Endothelial cell of umbilical vein (primary cell): Measurements from ENCODE around the gene CHURC1. TPM values are rescaled to one million over a fixed set of nuclear protein-coding genes. Genes with fewer than 3 reads are reported as not detected.

ENCODE experiments used
- BruUV-seq: library from RNA; stranded (reverse); fragments of 400-500 nt; replicated peaks from 2 replicates; lab custom pipeline; 2021; lab: Mats Ljungman, UMichigan
- CTCF ChIA-PET: fragments of 300-600, 350-600 bp; sonication (Branson Sonifier 250); formaldehyde crosslinking; loops from one replicate; lab custom pipeline; 2021; ENCODE audit warnings: antibody characterized with exemption, inconsistent platforms; lab: Charles Lee
- POLR2A ChIA-PET: fragments of 300-600, 350-600 bp; sonication (Branson Sonifier 250); formaldehyde crosslinking; loops from one replicate; lab custom pipeline; 2021; ENCODE audit warnings: antibody characterized with exemption, inconsistent platforms; lab: Charles Lee
- DNase-seq: peaks from one replicate; pipeline ENCODE4 v3.0.0-alpha.2; 2011; ENCODE audit warnings: low read depth, low spot score
- FAIRE-seq: peaks from 2 replicates; lab custom pipeline; 2011; peaks lifted over from hg19 to GRCh38; lab: Jason Lieb, UNC
- H2AFZ ChIP-seq: 2 replicates; pipeline ENCODE4 v1.6.0; 2012; ENCODE audit warnings: low read depth, low read length, control low read depth, inconsistent platforms
- H3K27ac ChIP-seq: 2 replicates; pipeline ENCODE4 v1.5.1; 2011; ENCODE audit warnings: low read depth, mild to moderate bottlenecking, control low read depth, low read length, moderate library complexity; ENCODE audit not compliant: insufficient read depth
- H3K27me3 ChIP-seq, 2 experiments: 2 replicates each; pipeline versions ENCODE4 v1.6.0 to v1.6.1; 2011; ENCODE audit warnings: low read length in 2 of 2, mixed read lengths in 1 of 2; ENCODE audit not compliant: control insufficient read depth in 2 of 2, insufficient read depth in 2 of 2
- H3K36me3 ChIP-seq, 2 experiments: 2 replicates in 1 of 2; 3 replicates in 1 of 2; pipeline ENCODE4 v1.5.1; 2011; ENCODE audit warnings: low read length in 2 of 2, mild to moderate bottlenecking in 1 of 2, moderate library complexity in 1 of 2; ENCODE audit not compliant: control insufficient read depth in 2 of 2, insufficient read depth in 2 of 2; ENCODE audit errors: extremely low read depth in 1 of 2
- H3K4me1 ChIP-seq: 3 replicates; pipeline ENCODE4 v1.5.1; 2011; ENCODE audit warnings: mild to moderate bottlenecking, low read length; ENCODE audit not compliant: control insufficient read depth, insufficient read depth; ENCODE audit errors: extremely low read depth
- H3K4me2 ChIP-seq: 2 replicates; pipeline ENCODE4 v1.6.1; 2011; ENCODE audit warnings: low read length, control low read depth, mixed read lengths; ENCODE audit not compliant: insufficient read depth
- H3K4me3 ChIP-seq, 3 experiments: fragments of 200-600 bp in 1 of 3; sonication (generic), shearing (Covaris generic) in 1 of 3; replicated peaks in 1 of 3; 2 replicates each; pipeline ENCODE4 v1.5.1; 2011 to 2016; ENCODE audit warnings: control low read depth in 3 of 3, low read length in 3 of 3, mild to moderate bottlenecking in 2 of 3, inconsistent platforms in 1 of 3, low read depth in 1 of 3, moderate library complexity in 1 of 3; ENCODE audit not compliant: insufficient read depth in 1 of 3
- H3K79me2 ChIP-seq: 2 replicates; pipeline ENCODE4 v1.6.0; 2012; ENCODE audit warnings: low read length, inconsistent platforms; ENCODE audit not compliant: control insufficient read depth, insufficient read depth
- H3K9ac ChIP-seq: replicated peaks from 2 replicates; pipeline ENCODE3; 2011; ENCODE audit warnings: low read length, control low read depth; ENCODE audit not compliant: insufficient read depth; ENCODE audit errors: extremely low read depth
- H3K9me1 ChIP-seq: replicated peaks from 3 replicates; pipeline ENCODE4 v1.6.0; 2011; ENCODE audit warnings: mild to moderate bottlenecking, low read length; ENCODE audit not compliant: control insufficient read depth, insufficient read depth; ENCODE audit errors: extremely low read depth
- H3K9me3 ChIP-seq: replicated peaks from 2 replicates; pipeline ENCODE4 v1.5.1; 2012; ENCODE audit warnings: low read length, inconsistent platforms; ENCODE audit not compliant: control insufficient read depth, insufficient read depth
- H4K20me1 ChIP-seq: replicated peaks from 2 replicates; pipeline ENCODE3; 2011; ENCODE audit warnings: mild to moderate bottlenecking, low read length; ENCODE audit not compliant: control insufficient read depth, insufficient read depth; ENCODE audit errors: extremely low read depth
- EZH2 ChIP-seq: IDR thresholded peaks from 2 replicates; pipeline ENCODE4 v1.6.1; 2012; ENCODE audit warnings: borderline replicate concordance, low read depth, mild to moderate bottlenecking, moderate library complexity, low read length, inconsistent platforms; ENCODE audit not compliant: severe bottlenecking
- FOS ChIP-seq: IDR thresholded peaks from 2 replicates; pipeline ENCODE4 v1.6.1; 2011; ENCODE audit warnings: mild to moderate bottlenecking, low read length, moderate library complexity, borderline replicate concordance; ENCODE audit not compliant: insufficient read depth
- GATA2 ChIP-seq: IDR thresholded peaks from 2 replicates; pipeline ENCODE4 v1.7.0; 2011; ENCODE audit warnings: low read depth, mild to moderate bottlenecking, moderate library complexity, mixed read lengths, low read length; ENCODE audit not compliant: insufficient read length, insufficient read depth
- JUN ChIP-seq: IDR thresholded peaks from 2 replicates; pipeline ENCODE4 v1.6.1; 2011; ENCODE audit warnings: borderline replicate concordance, low read depth; ENCODE audit not compliant: insufficient read length, insufficient read depth
- MYC ChIP-seq: IDR thresholded peaks from one replicate; pipeline ENCODE4 v1.6.1; 2011; ENCODE audit warnings: mild to moderate bottlenecking, low read depth, low read length
- POLR2A ChIP-seq: IDR thresholded peaks from 2 replicates; pipeline ENCODE4 v1.6.1; 2012; ENCODE audit warnings: low read depth, mild to moderate bottlenecking, control low read depth, low read length
- POLR2AphosphoS5 ChIP-seq: IDR thresholded peaks from 2 replicates; pipeline ENCODE4 v1.6.1; 2012; ENCODE audit warnings: low read depth, mild to moderate bottlenecking, control low read depth, low read length, moderate library complexity; ENCODE audit not compliant: insufficient read depth
- dilution Hi-C: fragments of 300-500 bp; cut with MboI; formaldehyde crosslinking; loops from one replicate; pipeline ENCODE4 v1.15.0; 2019; ENCODE audit warnings: low sequenced_read_pairs; ENCODE audit not compliant: extremely low pct_ligation_motif_present
- intact Hi-C: fragments of 100-400 bp; cut with micrococcal nuclease; formaldehyde crosslinking; loops from one replicate; pipeline ENCODE4 v1.10.0; 2022
- polyA plus RNA-seq, 4 experiments: library from polyadenylated mRNA; depleted of rRNA in 3 of 4; stranded (reverse) in 3 of 4; unstranded in 1 of 4; fragments of >200 nt; gene quantifications; 2 replicates each; pipeline versions ENCODE4 v1.2.1 to v1.2.3, GENCODE V29; 2011 to 2012; ENCODE audit warnings: missing spikeins in 1 of 4
- total RNA-seq: library from RNA; stranded (reverse); gene quantifications from 2 replicates; pipeline ENCODE4 v1.2.3, GENCODE V29; 2021
- TF ChIP-seq, protein P1 (sequence below): IDR thresholded peaks from 2 replicates; pipeline ENCODE4 v1.6.1; 2011; ENCODE audit not compliant: insufficient read depth, insufficient read length
- TF ChIP-seq, protein P2 (sequence below), 2 donors: IDR thresholded peaks; 1 replicate in 1 of 2; 2 replicates in 1 of 2; pipeline ENCODE4 v1.5.1; 2011; ENCODE audit warnings: low read length in 2 of 2, mild to moderate bottlenecking in 2 of 2, moderate library complexity in 2 of 2, control low read depth in 1 of 2, inconsistent platforms in 1 of 2, low read depth in 1 of 2; ENCODE audit not compliant: insufficient read depth in 1 of 2; ENCODE audit errors: extremely low read depth in 1 of 2

CHURC1 gene
- total and polyA plus RNA-seq, 2 donors (not counting 3 experiments of a cell fraction or from before 2014, with no cell fraction given) = 44.4 to 62.2 TPM

GRCh38 chr14:64958201-64958600 lies 43.9 kb downstream of the CHURC1 start:
- POLR2A ChIA-PET = no interaction called here
- Histone ChIP-seq H3K27me3 (no peaks in the 10 kb centered on the region), H3K36me3 (peaks cover 0 to 4% of the 10 kb centered on the region in 2 experiments), H3K4me3 (no peak overlapping the region), H3K9ac (no peak overlapping the region), H2AFZ (no peak overlapping the region), H3K9me1 (no peaks in the 10 kb centered on the region), H3K9me3 (no peaks in the 10 kb centered on the region), H3K79me2 (no peaks in the 10 kb centered on the region), H4K20me1 (no peaks in the 10 kb centered on the region), H3K27ac (no peak overlapping the region), H3K4me1 (no peaks in the 10 kb centered on the region), H3K4me2 (no peak overlapping the region)
- dilution Hi-C loops = no loop called here
- no TSS peak for BruUV-seq
- DNase-seq (no peak), FAIRE-seq (no peak)
- intact Hi-C loops = no loop called here
- TF ChIP-seq MYC (no peak), POLR2AphosphoS5 (no peak), JUN (no peak)
- CTCF ChIA-PET = interaction anchor here (0.6 to 1.5 kb wide), 5 partner anchors 25 to 135 kb away, joined by 3 to 4 read pairs (median 3); no protein-coding TSS in a partner anchor

GRCh38 chr14:64958743-64959142 lies 44.5 kb downstream of the CHURC1 start:
- H3K4me1 ChIP-seq = no peaks in the 10 kb centered on the region
- CTCF ChIA-PET = interaction anchor here (0.6 to 1.5 kb wide), 5 partner anchors 24 to 135 kb away, joined by 3 to 4 read pairs (median 3); no protein-coding TSS in a partner anchor
- POLR2A ChIA-PET = no interaction called here
- peaks cover 0 to 4% of the 10 kb centered on the region in 2 experiments for H3K36me3 ChIP-seq
- no peaks in the 10 kb centered on the region for H4K20me1 ChIP-seq
- no peak overlapping the region for H2AFZ ChIP-seq
- TF ChIP-seq MYC (no peak), POLR2AphosphoS5 (no peak), GATA2 (no peak), POLR2A (no peak), JUN (no peak), EZH2 (no peak), FOS (no peak)
- TF ChIP-seq, protein P1, sequence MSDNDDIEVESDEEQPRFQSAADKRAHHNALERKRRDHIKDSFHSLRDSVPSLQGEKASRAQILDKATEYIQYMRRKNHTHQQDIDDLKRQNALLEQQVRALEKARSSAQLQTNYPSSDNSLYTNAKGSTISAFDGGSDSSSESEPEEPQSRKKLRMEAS = no peak
- TF ChIP-seq, protein P2, sequence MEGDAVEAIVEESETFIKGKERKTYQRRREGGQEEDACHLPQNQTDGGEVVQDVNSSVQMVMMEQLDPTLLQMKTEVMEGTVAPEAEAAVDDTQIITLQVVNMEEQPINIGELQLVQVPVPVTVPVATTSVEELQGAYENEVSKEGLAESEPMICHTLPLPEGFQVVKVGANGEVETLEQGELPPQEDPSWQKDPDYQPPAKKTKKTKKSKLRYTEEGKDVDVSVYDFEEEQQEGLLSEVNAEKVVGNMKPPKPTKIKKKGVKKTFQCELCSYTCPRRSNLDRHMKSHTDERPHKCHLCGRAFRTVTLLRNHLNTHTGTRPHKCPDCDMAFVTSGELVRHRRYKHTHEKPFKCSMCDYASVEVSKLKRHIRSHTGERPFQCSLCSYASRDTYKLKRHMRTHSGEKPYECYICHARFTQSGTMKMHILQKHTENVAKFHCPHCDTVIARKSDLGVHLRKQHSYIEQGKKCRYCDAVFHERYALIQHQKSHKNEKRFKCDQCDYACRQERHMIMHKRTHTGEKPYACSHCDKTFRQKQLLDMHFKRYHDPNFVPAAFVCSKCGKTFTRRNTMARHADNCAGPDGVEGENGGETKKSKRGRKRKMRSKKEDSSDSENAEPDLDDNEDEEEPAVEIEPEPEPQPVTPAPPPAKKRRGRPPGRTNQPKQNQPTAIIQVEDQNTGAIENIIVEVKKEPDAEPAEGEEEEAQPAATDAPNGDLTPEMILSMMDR (IDR thresholded peaks at IDR 0.05; ENCODE audit: extremely low read depth in 1 of 2, insufficient read depth in 1 of 2, low read depth in 1 of 2, low read length in 2 of 2) = no peak
- no peak overlapping the region for H3K27ac ChIP-seq
- BruUV-seq = no TSS peak
- no peaks in the 10 kb centered on the region for H3K79me2 ChIP-seq
- H3K4me3 ChIP-seq = no peak overlapping the region
- H3K9me3 ChIP-seq = no peaks in the 10 kb centered on the region
- H3K9ac ChIP-seq = no peak overlapping the region
- dilution Hi-C loops (no loop called here), intact Hi-C loops (no loop called here)
- FAIRE-seq = no peak
- no peaks in the 10 kb centered on the region for H3K9me1 ChIP-seq
- DNase-seq = no peak
- no peaks in the 10 kb centered on the region for H3K27me3 ChIP-seq
- no peak overlapping the region for H3K4me2 ChIP-seq
